Measurements from ENCODE around the gene FOXR1. TPM values are rescaled to one million over a fixed set of nuclear protein-coding genes. Genes with fewer than 3 reads are reported as not detected.
A peak's percentile ranks its signal among the peaks of the same experiment; 100 is the strongest.

The FOXR1 gene
- total and polyA plus RNA-seq, 7 experiments from 2014 or later: not detected

GRCh38 chr11:119006656-119007055 is 35.1 kb downstream of the FOXR1 start:
- no peaks in the 10 kb centered on the region for H3K27me3 Mint-ChIP-seq
- no peak overlapping the region for H3K4me3 Mint-ChIP-seq
- no peak overlapping the region for H3K27ac ChIP-seq (ENCODE audit: low read depth, low read length)
- no peaks in the 10 kb centered on the region for H3K4me1 ChIP-seq (ENCODE audit: control insufficient read depth in 2 of 2, insufficient read depth in 2 of 2, low read length in 2 of 2)
- H3K9me3 Mint-ChIP-seq: no peaks in the 10 kb centered on the region
- ChIA-PET CTCF (no interaction called here), POLR2A (no interaction called here)
- H3K36me3 ChIP-seq (ENCODE audit: control insufficient read depth in 2 of 3, insufficient read depth in 3 of 3, low read length in 3 of 3): peaks cover 11 to 68% (median 14%) of the 10 kb centered on the region in 3 experiments
- no peaks in the 10 kb centered on the region for H3K27me3 ChIP-seq (ENCODE audit: control insufficient read depth in 2 of 2, insufficient read depth in 2 of 2, low read length in 2 of 2)
- DNase-seq (no peak), ATAC-seq (no peak)
- H3K9me3 ChIP-seq (ENCODE audit: control insufficient read depth in 2 of 3, low read length in 3 of 3): no peaks in the 10 kb centered on the region
- H3K4me1 Mint-ChIP-seq: peaks cover 0 to 8% (median 3%) of the 10 kb centered on the region in 7 donors
- H3K27ac Mint-ChIP-seq: no peak overlapping the region
- no peak overlapping the region for H3K4me3 ChIP-seq (ENCODE audit: low read length)
- H3K36me3 Mint-ChIP-seq: peaks cover 8 to 36% (median 9%) of the 10 kb centered on the region in 5 donors
- intact Hi-C loops (cut with micrococcal nuclease): no loop called here

DNA sequence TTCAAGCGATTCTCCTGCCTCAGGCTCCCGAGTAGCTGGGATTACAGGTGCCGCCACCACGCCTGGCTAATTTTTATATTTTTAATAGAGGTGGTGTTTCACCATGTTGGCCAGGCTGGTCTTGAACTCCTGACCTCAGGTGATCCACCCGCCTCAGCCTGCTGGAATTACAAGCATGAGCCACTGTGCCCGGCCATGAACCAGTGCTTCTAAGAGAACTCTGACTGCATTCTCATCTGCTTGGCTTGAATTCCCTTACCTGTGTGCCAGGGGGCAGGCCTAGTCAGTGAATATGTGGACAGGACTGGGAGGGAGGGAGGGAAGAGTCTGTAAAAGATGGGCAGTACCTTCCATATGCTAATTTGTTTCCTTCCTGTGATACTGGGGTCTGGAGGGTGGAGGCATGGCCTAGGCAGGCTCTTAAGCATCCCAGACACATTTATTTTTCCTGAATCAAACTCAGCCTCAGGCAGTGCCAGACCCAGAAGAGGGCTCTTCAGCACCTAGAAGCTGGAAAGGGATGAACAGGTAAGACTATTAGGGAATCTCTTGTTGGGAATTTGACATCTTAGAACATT is 40.0 kb downstream of the FOXR1 start:
- Histone ChIP-seq H3K36me3 (ENCODE audit: control insufficient read depth in 2 of 3, insufficient read depth in 3 of 3, low read length in 3 of 3) (peaks cover 26 to 84% (median 27%) of the 10 kb centered on the region in 3 experiments), H3K9me3 (ENCODE audit: control insufficient read depth in 2 of 3, low read length in 3 of 3) (no peaks in the 10 kb centered on the region), H3K4me3 (ENCODE audit: low read length) (no peak overlapping the region), H3K4me1 (ENCODE audit: control insufficient read depth in 2 of 2, insufficient read depth in 2 of 2, low read length in 2 of 2) (peaks cover 6 to 10% of the 10 kb centered on the region in 2 donors), H3K27me3 (ENCODE audit: control insufficient read depth in 2 of 2, insufficient read depth in 2 of 2, low read length in 2 of 2) (no peaks in the 10 kb centered on the region), H3K27ac (ENCODE audit: low read depth, low read length) (no peak overlapping the region)
- Mint-ChIP-seq H3K9me3 (no peaks in the 10 kb centered on the region), H3K4me1 (peaks cover 3 to 33% (median 17%) of the 10 kb centered on the region in 7 donors), H3K27me3 (no peaks in the 10 kb centered on the region), H3K27ac (peak overlapping the region in 1 of 9 donors; percentile 17), H3K4me3 (no peak overlapping the region), H3K36me3 (peaks cover 14 to 60% (median 35%) of the 10 kb centered on the region in 5 donors)
- ChIA-PET CTCF (interaction anchor here (0.9 kb wide), 1 partner anchor 12 kb away, joined by 4 read pairs; no protein-coding TSS in a partner anchor), POLR2A (interaction anchor here (0.5 to 2.1 kb wide), 4 partner anchors 15 to 166 kb away, joined by 3 to 6 read pairs (median 5); partner anchors contain the start of gene SLC37A4)
- intact Hi-C loops (cut with micrococcal nuclease): no loop called here
- no peak for ATAC-seq
- no peak for DNase-seq

GRCh38 chr11:119012629-119013170 is 41.1 kb downstream of the FOXR1 start:
- no peaks in the 10 kb centered on the region for H3K27me3 Mint-ChIP-seq
- Histone ChIP-seq H3K9me3 (ENCODE audit: control insufficient read depth in 2 of 3, low read length in 3 of 3) (no peaks in the 10 kb centered on the region), H3K36me3 (ENCODE audit: control insufficient read depth in 2 of 3, insufficient read depth in 3 of 3, low read length in 3 of 3) (peaks cover 27 to 75% (median 27%) of the 10 kb centered on the region in 3 experiments), H3K27me3 (ENCODE audit: control insufficient read depth in 2 of 2, insufficient read depth in 2 of 2, low read length in 2 of 2) (no peaks in the 10 kb centered on the region), H3K4me3 (ENCODE audit: low read length) (no peak overlapping the region), H3K4me1 (ENCODE audit: control insufficient read depth in 2 of 2, insufficient read depth in 2 of 2, low read length in 2 of 2) (peaks cover 17 to 18% of the 10 kb centered on the region in 2 donors), H3K27ac (ENCODE audit: low read depth, low read length) (no peak overlapping the region)
- ATAC-seq (no peak), DNase-seq (no peak)
- peak overlapping the region in 8 of 9 donors; percentile 0 to 53 (median 18) for H3K27ac Mint-ChIP-seq
- intact Hi-C loops (cut with micrococcal nuclease): no loop called here
- H3K4me1 Mint-ChIP-seq: peaks cover 6 to 40% (median 26%) of the 10 kb centered on the region in 7 donors
- peaks cover 12 to 55% (median 36%) of the 10 kb centered on the region in 5 donors for H3K36me3 Mint-ChIP-seq
- POLR2A ChIA-PET: interaction anchor here (0.6 to 0.8 kb wide), 2 partner anchors 83 to 345 kb away, joined by 3 read pairs; a partner anchor contains a TSS
- CTCF ChIA-PET: no interaction called here
- no peak overlapping the region for H3K4me3 Mint-ChIP-seq
- no peaks in the 10 kb centered on the region for H3K9me3 Mint-ChIP-seq

GRCh38 chr11:119014209-119014924 is 42.8 kb downstream of the FOXR1 start:
- intact Hi-C loops (cut with micrococcal nuclease): no loop called here
- H3K36me3 ChIP-seq (ENCODE audit: control insufficient read depth in 2 of 3, insufficient read depth in 3 of 3, low read length in 3 of 3): peaks cover 27 to 76% (median 27%) of the 10 kb centered on the region in 3 experiments
- ChIA-PET POLR2A (interaction anchor here (0.6 to 2.4 kb wide), 4 partner anchors 16 to 223 kb away, joined by 3 to 22 read pairs (median 4); partner anchors contain the start of genes CENATAC and DDX6), CTCF (interaction anchor here (1.8 kb wide), 1 partner anchor 15 kb away, joined by 7 read pairs; no protein-coding TSS in a partner anchor)
- Mint-ChIP-seq H3K27me3 (no peaks in the 10 kb centered on the region), H3K27ac (peak overlapping the region in 6 of 9 donors; percentile 14 to 100 (median 50)), H3K4me3 (no peak overlapping the region), H3K36me3 (peaks cover 10 to 47% (median 40%) of the 10 kb centered on the region in 5 donors), H3K9me3 (peaks cover 0 to 2% (median 0%) of the 10 kb centered on the region in 11 donors), H3K4me1 (peaks cover 7 to 55% (median 33%) of the 10 kb centered on the region in 7 donors)
- peaks cover 0 to 3% (median 0%) of the 10 kb centered on the region in 3 experiments for H3K9me3 ChIP-seq (ENCODE audit: control insufficient read depth in 2 of 3, low read length in 3 of 3)
- no peaks in the 10 kb centered on the region for H3K27me3 ChIP-seq (ENCODE audit: control insufficient read depth in 2 of 2, insufficient read depth in 2 of 2, low read length in 2 of 2)
- H3K27ac ChIP-seq (ENCODE audit: low read depth, low read length): no peak overlapping the region
- no peak for DNase-seq
- no peak for ATAC-seq
- H3K4me1 ChIP-seq (ENCODE audit: control insufficient read depth in 2 of 2, insufficient read depth in 2 of 2, low read length in 2 of 2): peaks cover 17 to 18% of the 10 kb centered on the region in 2 donors
- H3K4me3 ChIP-seq (ENCODE audit: low read length): no peak overlapping the region

DNA sequence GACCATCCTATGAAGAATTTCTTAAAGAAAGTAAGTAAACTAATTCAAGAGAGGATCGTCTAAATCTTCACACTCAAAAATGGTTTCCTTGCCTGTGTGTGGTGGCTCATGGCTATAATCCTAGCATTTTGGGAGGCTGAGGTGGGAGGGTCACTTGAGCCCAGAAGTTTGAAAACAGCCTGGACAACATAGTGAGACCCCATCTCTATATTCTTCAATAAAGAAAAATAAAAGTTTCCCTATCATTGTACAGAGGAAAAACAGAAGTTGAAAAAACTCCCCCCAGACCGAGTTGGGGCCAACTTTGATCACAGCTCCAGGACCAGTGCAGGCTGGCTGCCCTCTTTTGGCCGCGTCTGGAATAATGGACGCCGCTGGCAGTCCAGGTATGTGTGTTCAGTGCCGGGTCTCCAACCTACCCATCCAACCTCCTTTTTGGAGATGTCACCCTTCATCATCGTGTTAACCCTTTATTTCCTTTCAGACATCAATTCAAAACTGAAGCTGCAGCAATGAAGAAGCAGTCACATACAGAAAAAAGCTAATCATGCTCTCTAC is 43.6 kb downstream of the FOXR1 start:
- Mint-ChIP-seq H3K4me3 (peak overlapping the region in 7 of 10 donors; percentile 14 to 77 (median 26)), H3K36me3 (peaks cover 10 to 50% (median 40%) of the 10 kb centered on the region in 5 donors), H3K27ac (peak overlapping the region in 6 of 9 donors; percentile 12 to 100 (median 70)), H3K4me1 (peaks cover 14 to 61% (median 41%) of the 10 kb centered on the region in 7 donors), H3K27me3 (no peaks in the 10 kb centered on the region), H3K9me3 (peaks cover 0 to 2% (median 0%) of the 10 kb centered on the region in 11 donors)
- peaks cover 0 to 3% (median 0%) of the 10 kb centered on the region in 3 experiments for H3K9me3 ChIP-seq (ENCODE audit: control insufficient read depth in 2 of 3, low read length in 3 of 3)
- ChIA-PET POLR2A (interaction anchor here (0.8 to 2.4 kb wide), 7 partner anchors 12 to 101 kb away, joined by 3 to 22 read pairs (median 7); partner anchors contain the start of genes CENATAC, HMBS and VPS11), CTCF (interaction anchor here (0.6 to 1.8 kb wide), 2 partner anchors 16 to 268 kb away, joined by 3 to 7 read pairs; no protein-coding TSS in a partner anchor)
- intact Hi-C loops (cut with micrococcal nuclease): loop anchor here (5.0 kb wide), 3 partner anchors 152 to 443 kb away; partner anchors contain the start of genes ARCN1 (in 1 of the 2) and NLRX1 (in 1 of the 2)
- H3K4me1 ChIP-seq (ENCODE audit: control insufficient read depth in 2 of 2, insufficient read depth in 2 of 2, low read length in 2 of 2): peaks cover 22 to 25% of the 10 kb centered on the region in 2 donors
- no peak overlapping the region for H3K4me3 ChIP-seq (ENCODE audit: low read length)
- peaks cover 21 to 68% (median 24%) of the 10 kb centered on the region in 3 experiments for H3K36me3 ChIP-seq (ENCODE audit: control insufficient read depth in 2 of 3, insufficient read depth in 3 of 3, low read length in 3 of 3)
- no peaks in the 10 kb centered on the region for H3K27me3 ChIP-seq (ENCODE audit: control insufficient read depth in 2 of 2, insufficient read depth in 2 of 2, low read length in 2 of 2)
- DNase-seq: no peak
- ATAC-seq: no peak
- H3K27ac ChIP-seq (ENCODE audit: low read depth, low read length): peak overlapping the region; percentile 2

All from naive thymus-derived CD4-positive, alpha-beta T cell (primary cell).